CD14-positive monocyte (primary cell): ENCODE results near the gene KLHL36. TPM values are rescaled to one million over a fixed set of nuclear protein-coding genes. Genes with fewer than 3 reads are reported as not detected.

Experiments used
- DNase-seq, 3 donors: peaks; one replicate each; pipeline ENCODE4 v3.0.0-alpha.2; 2011 to 2022
- H2AFZ ChIP-seq: 2 replicates; pipeline ENCODE4 v1.6.0; 2012; ENCODE audit warnings: mild to moderate bottlenecking, low read depth, low read length, inconsistent platforms; ENCODE audit not compliant: insufficient read depth, poor library complexity, severe bottlenecking
- H3K27ac ChIP-seq, 2 donors: 1 replicate in 1 of 2; 2 replicates in 1 of 2; pipeline ENCODE4 v1.5.1; 2012 to 2013; ENCODE audit warnings: low read length in 2 of 2, control low read depth in 1 of 2, inconsistent platforms in 1 of 2, low read depth in 1 of 2, mild to moderate bottlenecking in 1 of 2
- H3K27me3 ChIP-seq, 2 donors: one replicate each; pipeline versions ENCODE4 v1.6.0 to v1.6.1; 2011 to 2013; ENCODE audit warnings: low read length in 2 of 2; ENCODE audit not compliant: control insufficient read depth in 2 of 2, insufficient read depth in 2 of 2
- H3K36me3 ChIP-seq, 2 donors: replicated peaks in 1 of 2; 1 replicate in 1 of 2; 2 replicates in 1 of 2; pipeline versions ENCODE4 v1.5.1 to v1.6.1; 2012 to 2013; ENCODE audit warnings: low read length in 2 of 2, control low read depth in 1 of 2, inconsistent platforms in 1 of 2, mild to moderate bottlenecking in 1 of 2; ENCODE audit not compliant: insufficient read depth in 2 of 2, control insufficient read depth in 1 of 2
- H3K4me1 ChIP-seq, 2 donors: 1 replicate in 1 of 2; 2 replicates in 1 of 2; pipeline versions ENCODE4 v1.5.1 to v1.6.1; 2012 to 2013; ENCODE audit warnings: low read length in 2 of 2, control low read depth in 1 of 2, inconsistent platforms in 1 of 2, mild to moderate bottlenecking in 1 of 2, moderate library complexity in 1 of 2; ENCODE audit not compliant: insufficient read depth in 2 of 2, control insufficient read depth in 1 of 2
- H3K4me2 ChIP-seq: replicated peaks from 2 replicates; pipeline ENCODE3; 2012; ENCODE audit warnings: low read length, moderate library complexity, mild to moderate bottlenecking; ENCODE audit not compliant: poor library complexity, severe bottlenecking; ENCODE audit errors: extremely low read depth
- H3K4me3 ChIP-seq, 3 experiments: fragments of 200-600 bp in 1 of 3; sonication (generic) in 1 of 3; replicated peaks in 1 of 3; 1 replicate in 2 of 3; 2 replicates in 1 of 3; pipeline ENCODE4 v1.5.1; 2011 to 2013; ENCODE audit warnings: low read length in 3 of 3, mild to moderate bottlenecking in 3 of 3, control low read depth in 2 of 3, low read depth in 2 of 3, inconsistent platforms in 1 of 3, moderate library complexity in 1 of 3
- H3K79me2 ChIP-seq: 2 replicates; pipeline ENCODE4 v1.6.0; 2012; ENCODE audit warnings: mild to moderate bottlenecking, control low read depth, inconsistent platforms, low read length, moderate library complexity; ENCODE audit not compliant: insufficient read depth
- H3K9ac ChIP-seq: 2 replicates; pipeline ENCODE4 v1.6.0; 2017; ENCODE audit warnings: low read length, mild to moderate bottlenecking; ENCODE audit not compliant: insufficient read depth, poor library complexity, severe bottlenecking
- H3K9me3 ChIP-seq, 2 donors: replicated peaks in 1 of 2; 1 replicate in 1 of 2; 2 replicates in 1 of 2; pipeline versions ENCODE4 v1.5.1 to v1.6.1; 2012 to 2013; ENCODE audit warnings: low read length in 2 of 2, control low read depth in 1 of 2; ENCODE audit not compliant: control insufficient read depth in 1 of 2, insufficient read depth in 1 of 2
- H4K20me1 ChIP-seq: 2 replicates; pipeline ENCODE4 v1.6.0; 2012; ENCODE audit warnings: mild to moderate bottlenecking, low read length, control low read depth, moderate library complexity; ENCODE audit not compliant: insufficient read depth
- H3K27ac Mint-ChIP-seq, 7 donors: one replicate each; pipeline ENCODE4 v1.8.0; 2020; ENCODE audit warnings: mild to moderate bottlenecking in 7 of 7, mixed read lengths in 7 of 7, moderate library complexity in 6 of 7, inconsistent platforms in 2 of 7
- H3K27me3 Mint-ChIP-seq, 3 donors: one replicate each; pipeline ENCODE4 v1.8.0; 2021 to 2022; ENCODE audit warnings: low read depth in 3 of 3, mild to moderate bottlenecking in 3 of 3, mixed read lengths in 3 of 3, moderate library complexity in 3 of 3, inconsistent platforms in 1 of 3
- H3K36me3 Mint-ChIP-seq, 2 donors: one replicate each; pipeline ENCODE4 v1.8.0; 2020; ENCODE audit warnings: mixed read lengths in 2 of 2, inconsistent platforms in 1 of 2, mild to moderate bottlenecking in 1 of 2
- H3K4me1 Mint-ChIP-seq: one replicate; pipeline ENCODE4 v1.8.0; 2020; ENCODE audit warnings: mild to moderate bottlenecking, mixed read lengths
- H3K4me3 Mint-ChIP-seq, 2 donors: one replicate each; pipeline ENCODE4 v1.8.0; 2020; ENCODE audit warnings: mild to moderate bottlenecking in 2 of 2, mixed read lengths in 2 of 2, moderate library complexity in 1 of 2
- H3K9me3 Mint-ChIP-seq, 7 donors: one replicate each; pipeline ENCODE4 v1.8.0; 2020 to 2022; ENCODE audit warnings: mixed read lengths in 7 of 7, mild to moderate bottlenecking in 6 of 7, moderate library complexity in 6 of 7, inconsistent platforms in 2 of 7
- WGBS: methylation state at CpG from one replicate; pipeline ENCODE4 v1.1.5; 2013; ENCODE audit warnings: missing lambda C conversion rate; ENCODE audit not compliant: insufficient coverage; 5-methylcytosine and 5-hydroxymethylcytosine counted together
- intact Hi-C, 2 donors: fragments of 100-400 bp; cut with micrococcal nuclease; formaldehyde crosslinking; loops; one replicate each; pipeline versions ENCODE4 v1.15.0 to v1.15.1; 2023
- polyA plus RNA-seq, 3 donors: library from polyadenylated mRNA; depleted of rRNA in 1 of 3; unstranded in 2 of 3; stranded (reverse) in 1 of 3; fragments of 300-500 nt in 2 of 3; fragments of >200 nt in 1 of 3; fragmentation: Illumina TruSeq in 2 of 3; gene quantifications; 1 replicate in 2 of 3; 2 replicates in 1 of 3; pipeline ENCODE4 v1.2.3, GENCODE V29; 2012 to 2021
- TF ChIP-seq, protein P1 (sequence below): fragments of 200-600 bp; IDR thresholded peaks from one replicate; pipeline ENCODE4 v1.8.0; 2022; ENCODE audit warnings: antibody characterized with exemption, mild to moderate bottlenecking

The KLHL36 gene
- polyA plus RNA-seq, 3 donors, result 12.1 to 50.8 (median 14.2) TPM

DNA sequence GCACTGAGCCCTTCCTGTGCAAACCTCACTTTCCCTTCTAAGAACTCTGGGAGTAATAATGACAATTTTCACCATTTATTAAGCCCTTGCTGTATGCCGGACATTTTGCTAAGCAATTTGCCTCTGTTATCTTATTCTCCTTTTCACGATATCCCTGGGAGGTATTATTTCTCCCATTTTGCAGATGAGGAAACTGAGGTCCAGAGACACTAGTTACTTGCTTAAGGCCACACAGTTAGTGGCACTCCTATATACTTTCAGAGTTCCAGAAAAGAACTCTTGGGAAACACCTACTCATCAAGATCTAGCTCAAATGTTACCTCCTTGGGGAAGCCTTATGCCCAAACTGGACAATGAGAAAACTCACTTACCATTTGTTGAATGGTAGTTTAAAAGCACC is 46.7 kb downstream of the KLHL36 start:
- Histone ChIP-seq H2AFZ (no peak overlapping the region), H3K9me3 (no peaks in the 10 kb centered on the region), H3K79me2 (peaks cover 8% of the 10 kb centered on the region), H3K36me3 (no peaks in the 10 kb centered on the region), H3K4me1 (peaks cover 21 to 29% of the 10 kb centered on the region in 2 donors), H4K20me1 (no peaks in the 10 kb centered on the region), H3K9ac (no peak overlapping the region), H3K4me3 (no peak overlapping the region), H3K4me2 (no peak overlapping the region), H3K27me3 (no peaks in the 10 kb centered on the region), H3K27ac (no peak overlapping the region)
- H3K4me1 Mint-ChIP-seq, result peaks cover 25% of the 10 kb centered on the region
- no peak for DNase-seq
- peaks cover 0 to 3% of the 10 kb centered on the region in 2 donors for H3K36me3 Mint-ChIP-seq
- intact Hi-C loops, result no loop called here
- H3K4me3 Mint-ChIP-seq, result no peak overlapping the region
- no CpG with 5 or more reads among the region's 2 CpGs for WGBS
- H3K27me3 Mint-ChIP-seq, result peaks cover 1 to 2% (median 2%) of the 10 kb centered on the region in 3 donors
- peaks cover 2 to 6% (median 2%) of the 10 kb centered on the region in 7 donors for H3K9me3 Mint-ChIP-seq
- no peak overlapping the region for H3K27ac Mint-ChIP-seq
- TF ChIP-seq, protein P1, sequence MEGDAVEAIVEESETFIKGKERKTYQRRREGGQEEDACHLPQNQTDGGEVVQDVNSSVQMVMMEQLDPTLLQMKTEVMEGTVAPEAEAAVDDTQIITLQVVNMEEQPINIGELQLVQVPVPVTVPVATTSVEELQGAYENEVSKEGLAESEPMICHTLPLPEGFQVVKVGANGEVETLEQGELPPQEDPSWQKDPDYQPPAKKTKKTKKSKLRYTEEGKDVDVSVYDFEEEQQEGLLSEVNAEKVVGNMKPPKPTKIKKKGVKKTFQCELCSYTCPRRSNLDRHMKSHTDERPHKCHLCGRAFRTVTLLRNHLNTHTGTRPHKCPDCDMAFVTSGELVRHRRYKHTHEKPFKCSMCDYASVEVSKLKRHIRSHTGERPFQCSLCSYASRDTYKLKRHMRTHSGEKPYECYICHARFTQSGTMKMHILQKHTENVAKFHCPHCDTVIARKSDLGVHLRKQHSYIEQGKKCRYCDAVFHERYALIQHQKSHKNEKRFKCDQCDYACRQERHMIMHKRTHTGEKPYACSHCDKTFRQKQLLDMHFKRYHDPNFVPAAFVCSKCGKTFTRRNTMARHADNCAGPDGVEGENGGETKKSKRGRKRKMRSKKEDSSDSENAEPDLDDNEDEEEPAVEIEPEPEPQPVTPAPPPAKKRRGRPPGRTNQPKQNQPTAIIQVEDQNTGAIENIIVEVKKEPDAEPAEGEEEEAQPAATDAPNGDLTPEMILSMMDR, result no peak

DNA sequence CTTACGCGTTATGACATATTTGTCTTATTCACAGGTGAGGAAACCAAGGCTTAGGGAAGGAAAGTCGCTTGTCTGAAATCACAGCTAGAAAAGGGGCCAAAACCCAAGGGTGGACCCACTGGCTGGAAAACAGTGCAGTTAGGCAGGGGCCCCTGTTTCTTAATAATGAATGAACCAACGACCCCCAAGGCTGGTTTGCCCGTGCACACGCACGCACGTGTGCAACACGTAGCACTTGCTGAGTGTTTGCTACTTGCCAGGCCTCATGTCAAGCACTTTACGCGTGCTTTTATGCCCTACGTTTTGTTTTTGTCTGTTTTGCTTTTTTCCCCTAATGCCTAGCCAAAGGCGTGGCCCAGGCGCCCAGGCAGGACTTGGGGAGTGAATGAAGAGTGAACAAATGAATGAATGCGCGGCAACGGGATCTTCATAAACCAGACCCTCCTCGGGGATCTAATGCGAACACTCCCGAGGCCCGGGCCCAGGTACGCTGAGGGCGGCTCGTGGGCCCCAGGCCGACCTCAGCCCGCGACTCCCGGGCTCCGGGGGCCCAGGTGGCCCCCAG is 50.9 kb downstream of the KLHL36 start:
- Histone ChIP-seq H3K9ac (peak overlapping the region; percentile 94), H3K4me2 (peak overlapping the region; percentile 97), H3K9me3 (no peaks in the 10 kb centered on the region), H4K20me1 (peaks cover 38% of the 10 kb centered on the region), H3K4me3 (peak overlapping the region; percentile 79 to 96 (median 89)), H3K36me3 (no peaks in the 10 kb centered on the region), H3K4me1 (peaks cover 13 to 35% of the 10 kb centered on the region in 2 donors), H2AFZ (peak overlapping the region; percentile 98), H3K27ac (peak overlapping the region in 1 of 2 donors; percentile 71), H3K79me2 (peaks cover 51% of the 10 kb centered on the region), H3K27me3 (no peaks in the 10 kb centered on the region)
- TF ChIP-seq, protein P1, result no peak
- H3K36me3 Mint-ChIP-seq, result no peaks in the 10 kb centered on the region
- DNase-seq, result no peak
- H3K27me3 Mint-ChIP-seq, result peaks cover 0 to 1% (median 0%) of the 10 kb centered on the region in 3 donors
- intact Hi-C loops, result no loop called here
- 25% methylated on average over 26 of the region's 29 CpGs for WGBS
- H3K4me3 Mint-ChIP-seq, result peak overlapping the region; percentile 75 to 78
- peaks cover 31% of the 10 kb centered on the region for H3K4me1 Mint-ChIP-seq
- peaks cover 0 to 4% (median 0%) of the 10 kb centered on the region in 7 donors for H3K9me3 Mint-ChIP-seq
- peak overlapping the region in 3 of 7 donors; percentile 66 to 81 (median 80) for H3K27ac Mint-ChIP-seq
